ENCODE measurements around the gene MID2.
"Not testable (repeated sequence)": the region's sequence is repeated elsewhere in the genome, so short reads cannot be mapped to it uniquely, and the experiment has no call there.

The MID2 gene

DNA sequence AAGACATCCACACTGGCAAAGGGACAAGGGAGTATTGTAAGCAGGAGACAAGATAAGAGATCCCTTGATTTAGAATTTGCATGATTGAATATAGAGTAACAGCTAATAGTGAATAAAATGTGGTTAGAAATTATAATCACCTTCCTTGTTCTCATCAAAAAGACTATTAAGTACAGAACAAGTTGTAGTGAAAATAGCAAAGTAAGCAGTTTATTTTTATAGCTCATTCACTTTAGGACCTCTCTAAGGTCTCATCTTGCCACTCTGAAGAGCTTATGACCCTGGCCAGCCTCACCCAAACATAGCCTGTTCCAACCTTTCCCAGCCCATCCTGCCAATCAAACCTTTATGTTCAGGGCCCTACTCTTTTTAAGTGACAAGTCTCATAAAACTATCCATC, 30.6 kb downstream of the MID2 start:
- DNase-seq (ENCODE audit: low spot score), result no peak
- Histone ChIP-seq H3K4me3 (no peak overlapping the region), H3K27ac (no peak overlapping the region)
- TF ChIP-seq, protein P1, sequence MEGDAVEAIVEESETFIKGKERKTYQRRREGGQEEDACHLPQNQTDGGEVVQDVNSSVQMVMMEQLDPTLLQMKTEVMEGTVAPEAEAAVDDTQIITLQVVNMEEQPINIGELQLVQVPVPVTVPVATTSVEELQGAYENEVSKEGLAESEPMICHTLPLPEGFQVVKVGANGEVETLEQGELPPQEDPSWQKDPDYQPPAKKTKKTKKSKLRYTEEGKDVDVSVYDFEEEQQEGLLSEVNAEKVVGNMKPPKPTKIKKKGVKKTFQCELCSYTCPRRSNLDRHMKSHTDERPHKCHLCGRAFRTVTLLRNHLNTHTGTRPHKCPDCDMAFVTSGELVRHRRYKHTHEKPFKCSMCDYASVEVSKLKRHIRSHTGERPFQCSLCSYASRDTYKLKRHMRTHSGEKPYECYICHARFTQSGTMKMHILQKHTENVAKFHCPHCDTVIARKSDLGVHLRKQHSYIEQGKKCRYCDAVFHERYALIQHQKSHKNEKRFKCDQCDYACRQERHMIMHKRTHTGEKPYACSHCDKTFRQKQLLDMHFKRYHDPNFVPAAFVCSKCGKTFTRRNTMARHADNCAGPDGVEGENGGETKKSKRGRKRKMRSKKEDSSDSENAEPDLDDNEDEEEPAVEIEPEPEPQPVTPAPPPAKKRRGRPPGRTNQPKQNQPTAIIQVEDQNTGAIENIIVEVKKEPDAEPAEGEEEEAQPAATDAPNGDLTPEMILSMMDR (IDR thresholded peaks at IDR 0.05), result no peak

DNA sequence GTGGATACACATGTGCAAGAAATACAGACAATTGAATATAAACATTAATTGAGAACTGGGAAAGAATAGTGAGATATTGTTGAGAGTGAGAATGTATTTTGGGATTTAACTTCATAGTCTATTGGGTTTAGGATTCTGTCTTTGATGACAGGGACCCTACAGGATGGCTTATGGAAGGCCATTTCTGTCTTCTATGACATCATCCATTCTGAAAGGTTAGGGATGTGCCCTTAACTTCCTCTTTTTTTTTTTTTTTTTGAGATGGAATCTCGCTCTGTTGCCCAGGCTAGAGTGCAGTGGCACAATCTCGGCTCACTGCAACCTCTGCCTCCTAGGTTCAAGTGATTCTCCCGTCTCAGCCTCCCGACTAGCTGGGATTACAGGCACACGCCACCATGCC, 31.4 kb downstream of the MID2 start:
- H3K27ac ChIP-seq; H3K4me3 ChIP-seq; DNase-seq (ENCODE audit: low spot score): not testable (repeated sequence)

DNA sequence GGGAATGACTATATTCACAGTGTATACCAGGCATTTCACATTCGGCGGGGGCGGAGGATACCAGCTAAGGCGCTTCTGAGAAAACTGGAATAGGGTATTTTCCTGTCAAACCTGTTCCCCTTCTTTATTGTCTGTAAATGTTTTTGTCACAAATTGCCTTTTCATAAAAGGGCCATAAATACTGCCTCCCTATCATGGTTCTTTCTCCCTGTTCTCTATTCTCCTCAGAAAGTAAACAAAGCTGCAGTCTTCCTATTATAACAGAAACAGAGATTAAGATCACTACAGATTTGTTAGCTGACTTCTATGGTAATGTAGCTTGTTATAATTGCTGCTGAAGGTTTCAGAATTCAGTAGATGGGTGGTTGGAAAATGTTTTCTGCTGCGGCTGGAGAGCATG, 32.2 kb downstream of the MID2 start:
- Histone ChIP-seq H3K27ac (no peak overlapping the region), H3K4me3 (no peak overlapping the region)
- TF ChIP-seq, protein P1 (IDR thresholded peaks at IDR 0.05), result no peak
- no peak for DNase-seq (ENCODE audit: low spot score)

DNA sequence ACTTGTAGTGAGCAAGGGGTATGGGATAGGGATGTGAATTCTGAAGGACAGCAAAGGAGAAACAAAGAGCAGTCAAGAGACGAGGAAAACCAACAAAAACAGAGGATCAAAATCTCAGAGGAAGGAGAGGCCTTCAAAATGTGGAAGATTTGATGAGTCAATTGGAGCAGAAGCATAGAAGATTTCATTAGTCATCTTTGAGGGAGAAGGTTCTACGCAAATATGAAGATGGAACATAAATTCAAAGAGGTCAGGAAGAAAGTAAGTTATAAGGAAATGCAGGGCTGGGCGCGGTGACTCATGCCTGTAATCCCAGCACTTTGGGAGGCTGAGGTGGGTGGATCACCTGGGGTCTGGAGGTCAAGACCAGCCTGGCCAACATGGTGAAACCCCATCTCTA, 35.4 kb downstream of the MID2 start:
- TF ChIP-seq, protein P1 (IDR thresholded peaks at IDR 0.05), result no peak
- no peak for DNase-seq (ENCODE audit: low spot score)
- Histone ChIP-seq H3K27ac (no peak overlapping the region), H3K4me3 (no peak overlapping the region)

DNA sequence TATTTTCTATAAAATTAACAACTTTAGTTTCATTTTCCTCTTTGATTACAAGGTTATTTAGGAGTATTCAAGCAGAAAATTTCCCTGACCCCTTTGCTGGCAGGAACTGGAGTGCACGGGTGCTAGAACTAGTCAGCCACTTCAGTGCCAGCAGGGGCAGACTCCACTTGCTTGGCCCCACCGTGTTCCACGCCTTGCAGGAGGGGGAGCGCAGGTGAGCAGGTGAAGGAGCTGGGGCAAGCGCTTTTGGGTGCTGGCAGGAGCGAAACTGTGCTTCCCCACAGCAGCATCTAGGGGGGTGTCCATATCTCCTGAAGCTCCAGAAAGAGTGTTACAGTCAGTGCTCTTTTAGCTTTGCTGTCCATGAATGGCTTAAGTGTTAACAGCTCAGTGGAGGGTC, 45.5 kb downstream of the MID2 start:
- Histone ChIP-seq H3K4me3 (no peak overlapping the region), H3K27ac (no peak overlapping the region)
- DNase-seq (ENCODE audit: low spot score), result no peak
- TF ChIP-seq, protein P1 (IDR thresholded peaks at IDR 0.05), result no peak

DNA sequence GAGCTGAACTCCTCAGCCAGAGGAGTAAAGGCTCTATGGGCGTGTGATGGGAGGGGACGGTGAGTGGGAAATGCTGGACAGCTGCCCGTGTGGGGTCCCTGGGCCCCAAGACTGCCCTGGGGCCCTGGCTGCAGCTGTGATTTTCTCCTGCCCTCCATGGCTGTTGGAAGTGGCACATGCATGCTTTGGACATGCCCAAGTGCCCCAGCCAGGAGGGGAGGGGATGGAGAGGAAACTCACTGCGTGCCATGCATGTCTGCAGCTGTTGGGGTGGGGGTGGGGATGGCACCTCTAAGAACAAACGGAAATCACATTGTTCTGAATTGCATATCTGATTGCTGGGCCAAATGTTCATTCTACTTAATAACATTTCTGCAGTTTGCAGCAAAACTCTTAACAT, 52.4 kb downstream of the MID2 start:
- Histone ChIP-seq H3K27ac (no peak overlapping the region), H3K4me3 (no peak overlapping the region)
- TF ChIP-seq, protein P1 (IDR thresholded peaks at IDR 0.05), result no peak
- DNase-seq (ENCODE audit: low spot score), result no peak

DNA sequence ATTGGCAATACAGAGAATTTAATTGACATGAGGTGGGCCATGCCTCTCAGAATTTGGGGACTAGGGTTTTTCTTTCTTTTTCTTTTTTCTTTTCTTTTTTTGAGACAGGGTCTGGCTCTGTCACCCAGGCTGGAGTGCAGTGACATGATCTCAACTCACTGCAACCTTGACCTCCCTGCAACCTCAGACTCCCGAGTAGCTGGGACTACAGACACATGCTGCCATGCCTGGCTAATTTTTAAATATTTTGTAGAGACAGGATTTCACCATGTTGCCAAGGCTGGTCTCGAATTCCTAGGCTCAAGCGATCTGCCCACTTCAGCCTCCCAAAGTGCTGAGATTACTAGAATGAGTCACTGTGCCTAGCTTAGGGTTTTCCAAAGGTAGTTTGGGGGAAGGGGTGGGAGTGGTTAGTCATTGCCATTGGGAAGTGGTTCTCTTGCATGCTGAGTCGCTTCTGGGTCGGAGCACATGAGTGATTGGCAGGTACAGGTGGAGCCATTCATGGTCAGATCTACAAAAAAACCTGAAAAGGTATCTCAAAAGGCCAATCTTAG, 54.5 kb downstream of the MID2 start:
- Histone ChIP-seq H3K27ac (no peak overlapping the region), H3K4me3 (no peak overlapping the region)
- TF ChIP-seq, protein P1 (IDR thresholded peaks at IDR 0.05), result no peak
- no peak for DNase-seq (ENCODE audit: low spot score)

DNA sequence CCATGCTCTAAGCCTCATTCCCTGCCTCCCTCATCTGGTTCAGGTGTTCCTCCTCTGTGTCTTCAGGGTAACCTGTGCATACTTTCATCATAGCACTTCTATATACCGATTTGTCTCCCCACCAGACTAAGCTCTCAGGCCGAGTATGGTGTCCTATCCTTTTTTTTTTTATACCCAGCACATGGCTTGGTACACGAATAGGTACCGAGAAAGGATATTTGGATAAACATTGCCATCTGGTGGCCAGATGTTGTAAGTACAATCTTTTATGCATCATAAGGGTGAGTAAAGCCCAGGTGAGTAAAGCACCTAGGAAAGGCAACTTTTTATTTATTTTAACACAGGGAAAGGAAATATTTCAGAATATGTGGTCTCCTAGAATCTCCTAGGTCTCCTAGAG, 68.4 kb downstream of the MID2 start:
- H3K27ac ChIP-seq, result no peak overlapping the region
- TF ChIP-seq, protein P1 (IDR thresholded peaks at IDR 0.05), result no peak
- no peak for DNase-seq (ENCODE audit: low spot score)
- no peak overlapping the region for H3K4me3 ChIP-seq
